ENCODE results near the gene ANKS6. TPM values are rescaled to one million over a fixed set of nuclear protein-coding genes. Genes with fewer than 3 reads are reported as not detected.

Gene ANKS6
- total RNA-seq, 1 donor from 2014 or later: 16.6 TPM

DNA sequence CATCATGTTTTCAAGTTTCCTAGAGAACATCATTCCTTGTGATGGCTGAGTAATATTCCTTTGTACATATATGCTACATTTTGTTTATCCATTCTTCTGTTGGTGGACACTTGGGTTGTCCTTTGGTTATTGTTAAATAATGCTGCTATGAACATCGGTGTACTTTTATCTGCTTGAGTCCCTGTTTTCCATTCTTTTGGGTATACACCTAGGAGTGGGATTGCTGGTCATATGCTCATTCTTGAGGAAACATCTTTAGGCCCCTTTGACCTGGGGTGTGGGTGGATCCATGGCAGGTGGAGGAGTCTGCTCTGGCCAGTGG lies 36.4 kb upstream of the ANKS6 start:
- Mint-ChIP-seq H3K4me3 (ENCODE audit: unreplicated experiment) (no peak overlapping the region), H3K27ac (ENCODE audit: unreplicated experiment) (no peak overlapping the region), H3K4me1 (ENCODE audit: unreplicated experiment) (no peaks in the 10 kb centered on the region), H3K27me3 (ENCODE audit: unreplicated experiment) (peaks cover 61% of the 10 kb centered on the region), H3K36me3 (ENCODE audit: unreplicated experiment) (no peaks in the 10 kb centered on the region), H3K9me3 (ENCODE audit: unreplicated experiment) (no peaks in the 10 kb centered on the region)
- DNase-seq (ENCODE audit: extremely low spot score, unreplicated experiment): no peak
- TF ChIP-seq, protein P1, sequence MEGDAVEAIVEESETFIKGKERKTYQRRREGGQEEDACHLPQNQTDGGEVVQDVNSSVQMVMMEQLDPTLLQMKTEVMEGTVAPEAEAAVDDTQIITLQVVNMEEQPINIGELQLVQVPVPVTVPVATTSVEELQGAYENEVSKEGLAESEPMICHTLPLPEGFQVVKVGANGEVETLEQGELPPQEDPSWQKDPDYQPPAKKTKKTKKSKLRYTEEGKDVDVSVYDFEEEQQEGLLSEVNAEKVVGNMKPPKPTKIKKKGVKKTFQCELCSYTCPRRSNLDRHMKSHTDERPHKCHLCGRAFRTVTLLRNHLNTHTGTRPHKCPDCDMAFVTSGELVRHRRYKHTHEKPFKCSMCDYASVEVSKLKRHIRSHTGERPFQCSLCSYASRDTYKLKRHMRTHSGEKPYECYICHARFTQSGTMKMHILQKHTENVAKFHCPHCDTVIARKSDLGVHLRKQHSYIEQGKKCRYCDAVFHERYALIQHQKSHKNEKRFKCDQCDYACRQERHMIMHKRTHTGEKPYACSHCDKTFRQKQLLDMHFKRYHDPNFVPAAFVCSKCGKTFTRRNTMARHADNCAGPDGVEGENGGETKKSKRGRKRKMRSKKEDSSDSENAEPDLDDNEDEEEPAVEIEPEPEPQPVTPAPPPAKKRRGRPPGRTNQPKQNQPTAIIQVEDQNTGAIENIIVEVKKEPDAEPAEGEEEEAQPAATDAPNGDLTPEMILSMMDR (IDR thresholded peaks at IDR 0.05): no peak

DNA sequence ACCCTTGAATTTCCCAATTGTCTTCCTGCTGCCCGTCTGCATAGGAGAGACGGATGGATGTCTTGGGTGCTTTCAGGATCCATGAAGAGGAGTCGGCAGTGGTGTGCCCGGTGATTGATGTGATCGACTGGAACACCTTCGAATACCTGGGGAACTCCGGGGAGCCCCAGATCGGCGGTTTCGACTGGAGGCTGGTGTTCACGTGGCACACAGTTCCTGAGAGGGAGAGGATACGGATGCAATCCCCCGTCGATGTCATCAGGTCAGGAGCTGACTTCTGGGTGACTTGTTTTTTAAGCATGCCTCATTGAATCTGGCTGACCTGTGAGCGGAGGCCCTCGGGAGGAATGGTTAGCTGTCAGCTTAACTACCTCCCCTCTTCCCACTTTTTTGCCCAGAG lies 35.3 kb upstream of the ANKS6 start:
- no peak for DNase-seq (ENCODE audit: extremely low spot score, unreplicated experiment)
- H3K4me1 Mint-ChIP-seq (ENCODE audit: unreplicated experiment): no peaks in the 10 kb centered on the region
- TF ChIP-seq, protein P1 (IDR thresholded peaks at IDR 0.05): no peak
- peaks cover 57% of the 10 kb centered on the region for H3K27me3 Mint-ChIP-seq (ENCODE audit: unreplicated experiment)
- H3K27ac Mint-ChIP-seq (ENCODE audit: unreplicated experiment): no peak overlapping the region
- H3K4me3 Mint-ChIP-seq (ENCODE audit: unreplicated experiment): no peak overlapping the region
- no peaks in the 10 kb centered on the region for H3K36me3 Mint-ChIP-seq (ENCODE audit: unreplicated experiment)
- H3K9me3 Mint-ChIP-seq (ENCODE audit: unreplicated experiment): no peaks in the 10 kb centered on the region

- Mint-ChIP-seq H3K9me3 (ENCODE audit: unreplicated experiment) (no peaks in the 10 kb centered on the region), H3K36me3 (ENCODE audit: unreplicated experiment) (no peaks in the 10 kb centered on the region), H3K4me3 (ENCODE audit: unreplicated experiment) (no peak overlapping the region), H3K27me3 (ENCODE audit: unreplicated experiment) (peaks cover 51% of the 10 kb centered on the region), H3K27ac (ENCODE audit: unreplicated experiment) (no peak overlapping the region), H3K4me1 (ENCODE audit: unreplicated experiment) (no peaks in the 10 kb centered on the region)
- TF ChIP-seq, protein P1 (IDR thresholded peaks at IDR 0.05): no peak
- DNase-seq (ENCODE audit: extremely low spot score, unreplicated experiment): no peak
Measured at GRCh38 chr9:98830554-98830953, 34.2 kb upstream of the ANKS6 start.

DNA sequence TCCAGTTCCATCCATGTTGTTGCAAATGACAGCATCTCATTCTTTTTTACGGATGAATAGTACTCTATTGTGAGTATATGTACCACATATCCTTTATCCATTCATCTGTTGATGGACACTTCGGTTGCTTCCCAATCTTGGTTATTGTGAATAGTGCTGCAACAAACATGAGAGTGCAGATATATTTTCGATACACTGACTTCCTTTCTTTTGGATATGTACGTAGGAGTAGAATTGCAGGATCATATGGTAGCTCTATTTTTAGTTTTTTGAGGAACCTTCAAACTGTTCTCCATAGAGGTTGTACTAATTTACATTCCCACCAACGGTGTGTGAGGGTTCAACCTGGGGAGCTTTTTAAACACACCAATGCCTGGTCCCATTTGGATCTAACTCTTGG lies 33.4 kb upstream of the ANKS6 start:
- no peak for DNase-seq (ENCODE audit: extremely low spot score, unreplicated experiment)
- Mint-ChIP-seq H3K27ac (ENCODE audit: unreplicated experiment) (no peak overlapping the region), H3K36me3 (ENCODE audit: unreplicated experiment) (no peaks in the 10 kb centered on the region), H3K4me1 (ENCODE audit: unreplicated experiment) (no peaks in the 10 kb centered on the region), H3K4me3 (ENCODE audit: unreplicated experiment) (no peak overlapping the region), H3K27me3 (ENCODE audit: unreplicated experiment) (peaks cover 43% of the 10 kb centered on the region), H3K9me3 (ENCODE audit: unreplicated experiment) (no peaks in the 10 kb centered on the region)
- TF ChIP-seq, protein P1 (IDR thresholded peaks at IDR 0.05): no peak

DNA sequence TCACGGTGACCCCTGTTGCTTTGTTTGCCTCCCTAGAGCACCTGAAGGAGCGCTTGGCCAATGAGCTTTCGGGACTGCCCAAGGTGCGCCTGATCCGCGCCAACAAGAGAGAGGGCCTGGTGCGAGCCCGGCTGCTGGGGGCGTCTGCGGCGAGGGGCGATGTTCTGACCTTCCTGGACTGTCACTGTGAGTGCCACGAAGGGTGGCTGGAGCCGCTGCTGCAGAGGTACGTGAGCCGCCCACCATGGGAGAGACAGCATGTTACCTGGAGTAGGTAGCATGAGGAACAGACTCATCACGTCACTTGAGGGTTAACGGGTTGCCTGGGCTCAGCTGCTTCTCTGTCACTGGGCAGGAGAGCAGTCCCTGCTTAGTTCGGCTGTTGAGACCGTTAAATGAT lies 30.4 kb upstream of the ANKS6 start:
- Mint-ChIP-seq H3K36me3 (ENCODE audit: unreplicated experiment) (no peaks in the 10 kb centered on the region), H3K27ac (ENCODE audit: unreplicated experiment) (no peak overlapping the region), H3K4me1 (ENCODE audit: unreplicated experiment) (no peaks in the 10 kb centered on the region), H3K27me3 (ENCODE audit: unreplicated experiment) (peaks cover 44% of the 10 kb centered on the region), H3K9me3 (ENCODE audit: unreplicated experiment) (no peaks in the 10 kb centered on the region), H3K4me3 (ENCODE audit: unreplicated experiment) (no peak overlapping the region)
- TF ChIP-seq, protein P1 (IDR thresholded peaks at IDR 0.05): no peak
- no peak for DNase-seq (ENCODE audit: extremely low spot score, unreplicated experiment)
